Measurements from ENCODE around the gene ZSCAN32.

- TF ChIP-seq ISL1 (CRISPR knock-in tag; IDR thresholded peaks at IDR 0.05) (no peak), PATZ1 (CRISPR knock-in tag; IDR thresholded peaks at IDR 0.05; ENCODE audit: borderline replicate concordance) (no peak), RARB (CRISPR knock-in tag; IDR thresholded peaks at IDR 0.05) (no peak), ZNF8 (CRISPR knock-in tag; IDR thresholded peaks at IDR 0.05) (no peak), ZFP3 (CRISPR knock-in tag; IDR thresholded peaks at IDR 0.05) (no peak), OSR1 (CRISPR knock-in tag; IDR thresholded peaks at IDR 0.05) (no peak), ESRRG (CRISPR knock-in tag; IDR thresholded peaks at IDR 0.05) (no peak), CREB5 (CRISPR knock-in tag; IDR thresholded peaks at IDR 0.05; ENCODE audit: low read depth) (no peak), CSDC2 (CRISPR knock-in tag; IDR thresholded peaks at IDR 0.05) (no peak), GLIS3 (CRISPR knock-in tag; IDR thresholded peaks at IDR 0.05) (no peak), TCF4 (CRISPR knock-in tag; IDR thresholded peaks at IDR 0.05; ENCODE audit: borderline replicate concordance) (no peak)
Measured at GRCh38 chr16:3347586-3347985, 53.2 kb downstream of the ZSCAN32 start.
